NCI-H128 (cell line): ENCODE results near the gene SERPINA1.

Experiments used
- DNase-seq: peaks from one replicate; lab custom pipeline; 2025; ENCODE audit not compliant: unreplicated experiment; lab: John Stamatoyannopoulos, UW

SERPINA1 gene

GRCh38 chr14:94398182-94398479 lies 9.7 kb upstream of the SERPINA1 start:
- no peak for DNase-seq

- no peak for DNase-seq
Measured at GRCh38 chr14:94397289-94398181, 9.1 kb upstream of the SERPINA1 start.

- DNase-seq: no peak
Measured at GRCh38 chr14:94396628-94397225, 8.3 kb upstream of the SERPINA1 start.

- DNase-seq: no peak
Measured at GRCh38 chr14:94395888-94396574, 7.6 kb upstream of the SERPINA1 start.

GRCh38 chr14:94395282-94395887 lies 7.0 kb upstream of the SERPINA1 start:
- no peak for DNase-seq

GRCh38 chr14:94394581-94395207 lies 6.3 kb upstream of the SERPINA1 start:
- DNase-seq: no peak

GRCh38 chr14:94394025-94394493 lies 5.7 kb upstream of the SERPINA1 start:
- DNase-seq: no peak

- no peak for DNase-seq
Measured at GRCh38 chr14:94393474-94393873, 5.1 kb upstream of the SERPINA1 start.

- DNase-seq: no peak
Measured at GRCh38 chr14:94392510-94392935, 4.1 kb upstream of the SERPINA1 start.

- DNase-seq: no peak
Measured at GRCh38 chr14:94391281-94391975, 3.0 kb upstream of the SERPINA1 start.

- no peak for DNase-seq
Measured at GRCh38 chr14:94390372-94391086, 2.1 kb upstream of the SERPINA1 start.

- DNase-seq: no peak
Measured at GRCh38 chr14:94389731-94390371, 1.4 kb upstream of the SERPINA1 start.

- no peak for DNase-seq
Measured at GRCh38 chr14:94389104-94389469, 685 bp upstream of the SERPINA1 start.

- no peak for DNase-seq
Measured at GRCh38 chr14:94388027-94388383, 397 bp downstream of the SERPINA1 start.

- no peak for DNase-seq
Measured at GRCh38 chr14:94387051-94388026, 1.1 kb downstream of the SERPINA1 start.

GRCh38 chr14:94386085-94387031 lies 2.0 kb downstream of the SERPINA1 start:
- no peak for DNase-seq

- DNase-seq: no peak
Measured at GRCh38 chr14:94385553-94386057, 2.8 kb downstream of the SERPINA1 start.
